ENCODE data around the gene PLXNB2.

DNA sequence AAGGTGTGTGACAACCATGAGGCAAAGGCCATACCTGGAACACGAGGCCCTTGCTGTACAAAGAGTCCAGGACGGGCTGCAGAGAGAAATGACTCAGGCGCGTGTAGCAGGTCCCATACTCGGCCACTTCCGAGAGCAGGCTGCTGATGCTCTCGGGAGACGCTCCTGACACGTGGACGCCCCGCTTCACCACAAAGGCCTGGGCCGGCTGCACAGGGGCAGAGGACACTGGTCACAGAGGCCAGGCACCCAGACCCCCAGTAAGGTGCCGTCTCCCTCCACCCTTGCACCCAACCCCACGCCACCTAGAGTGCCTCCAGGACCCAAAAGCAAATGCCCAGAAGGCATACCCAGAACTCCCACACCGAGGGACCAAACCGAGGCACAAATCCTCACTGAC, 78.1 kb downstream of the PLXNB2 start:
- TF ChIP-seq, protein P1, sequence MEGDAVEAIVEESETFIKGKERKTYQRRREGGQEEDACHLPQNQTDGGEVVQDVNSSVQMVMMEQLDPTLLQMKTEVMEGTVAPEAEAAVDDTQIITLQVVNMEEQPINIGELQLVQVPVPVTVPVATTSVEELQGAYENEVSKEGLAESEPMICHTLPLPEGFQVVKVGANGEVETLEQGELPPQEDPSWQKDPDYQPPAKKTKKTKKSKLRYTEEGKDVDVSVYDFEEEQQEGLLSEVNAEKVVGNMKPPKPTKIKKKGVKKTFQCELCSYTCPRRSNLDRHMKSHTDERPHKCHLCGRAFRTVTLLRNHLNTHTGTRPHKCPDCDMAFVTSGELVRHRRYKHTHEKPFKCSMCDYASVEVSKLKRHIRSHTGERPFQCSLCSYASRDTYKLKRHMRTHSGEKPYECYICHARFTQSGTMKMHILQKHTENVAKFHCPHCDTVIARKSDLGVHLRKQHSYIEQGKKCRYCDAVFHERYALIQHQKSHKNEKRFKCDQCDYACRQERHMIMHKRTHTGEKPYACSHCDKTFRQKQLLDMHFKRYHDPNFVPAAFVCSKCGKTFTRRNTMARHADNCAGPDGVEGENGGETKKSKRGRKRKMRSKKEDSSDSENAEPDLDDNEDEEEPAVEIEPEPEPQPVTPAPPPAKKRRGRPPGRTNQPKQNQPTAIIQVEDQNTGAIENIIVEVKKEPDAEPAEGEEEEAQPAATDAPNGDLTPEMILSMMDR (IDR thresholded peaks at IDR 0.05), result no peak
- TF ChIP-seq POLR2A (IDR thresholded peaks at IDR 0.05), result no peak

Data from gastroesophageal sphincter (tissue), 3 donors.